CD14-positive monocyte (primary cell): Measurements from ENCODE around the gene WDR33. TPM values are rescaled to one million over a fixed set of nuclear protein-coding genes. Genes with fewer than 3 reads are reported as not detected.

Experiments used
- DNase-seq, 3 donors: peaks; one replicate each; pipeline ENCODE4 v3.0.0-alpha.2; 2011 to 2022
- H2AFZ ChIP-seq: 2 replicates; pipeline ENCODE4 v1.6.0; 2012; ENCODE audit warnings: mild to moderate bottlenecking, low read depth, low read length, inconsistent platforms; ENCODE audit not compliant: insufficient read depth, poor library complexity, severe bottlenecking
- H3K27ac ChIP-seq, 2 donors: 1 replicate in 1 of 2; 2 replicates in 1 of 2; pipeline ENCODE4 v1.5.1; 2012 to 2013; ENCODE audit warnings: low read length in 2 of 2, control low read depth in 1 of 2, inconsistent platforms in 1 of 2, low read depth in 1 of 2, mild to moderate bottlenecking in 1 of 2
- H3K27me3 ChIP-seq, 2 donors: one replicate each; pipeline versions ENCODE4 v1.6.0 to v1.6.1; 2011 to 2013; ENCODE audit warnings: low read length in 2 of 2; ENCODE audit not compliant: control insufficient read depth in 2 of 2, insufficient read depth in 2 of 2
- H3K36me3 ChIP-seq, 2 donors: replicated peaks in 1 of 2; 1 replicate in 1 of 2; 2 replicates in 1 of 2; pipeline versions ENCODE4 v1.5.1 to v1.6.1; 2012 to 2013; ENCODE audit warnings: low read length in 2 of 2, control low read depth in 1 of 2, inconsistent platforms in 1 of 2, mild to moderate bottlenecking in 1 of 2; ENCODE audit not compliant: insufficient read depth in 2 of 2, control insufficient read depth in 1 of 2
- H3K4me1 ChIP-seq, 2 donors: 1 replicate in 1 of 2; 2 replicates in 1 of 2; pipeline versions ENCODE4 v1.5.1 to v1.6.1; 2012 to 2013; ENCODE audit warnings: low read length in 2 of 2, control low read depth in 1 of 2, inconsistent platforms in 1 of 2, mild to moderate bottlenecking in 1 of 2, moderate library complexity in 1 of 2; ENCODE audit not compliant: insufficient read depth in 2 of 2, control insufficient read depth in 1 of 2
- H3K4me2 ChIP-seq: replicated peaks from 2 replicates; pipeline ENCODE3; 2012; ENCODE audit warnings: low read length, moderate library complexity, mild to moderate bottlenecking; ENCODE audit not compliant: poor library complexity, severe bottlenecking; ENCODE audit errors: extremely low read depth
- H3K4me3 ChIP-seq, 3 experiments: fragments of 200-600 bp in 1 of 3; sonication (generic) in 1 of 3; replicated peaks in 1 of 3; 1 replicate in 2 of 3; 2 replicates in 1 of 3; pipeline ENCODE4 v1.5.1; 2011 to 2013; ENCODE audit warnings: low read length in 3 of 3, mild to moderate bottlenecking in 3 of 3, control low read depth in 2 of 3, low read depth in 2 of 3, inconsistent platforms in 1 of 3, moderate library complexity in 1 of 3
- H3K79me2 ChIP-seq: 2 replicates; pipeline ENCODE4 v1.6.0; 2012; ENCODE audit warnings: mild to moderate bottlenecking, control low read depth, inconsistent platforms, low read length, moderate library complexity; ENCODE audit not compliant: insufficient read depth
- H3K9ac ChIP-seq: 2 replicates; pipeline ENCODE4 v1.6.0; 2017; ENCODE audit warnings: low read length, mild to moderate bottlenecking; ENCODE audit not compliant: insufficient read depth, poor library complexity, severe bottlenecking
- H3K9me3 ChIP-seq, 2 donors: replicated peaks in 1 of 2; 1 replicate in 1 of 2; 2 replicates in 1 of 2; pipeline versions ENCODE4 v1.5.1 to v1.6.1; 2012 to 2013; ENCODE audit warnings: low read length in 2 of 2, control low read depth in 1 of 2; ENCODE audit not compliant: control insufficient read depth in 1 of 2, insufficient read depth in 1 of 2
- H4K20me1 ChIP-seq: 2 replicates; pipeline ENCODE4 v1.6.0; 2012; ENCODE audit warnings: mild to moderate bottlenecking, low read length, control low read depth, moderate library complexity; ENCODE audit not compliant: insufficient read depth
- H3K27ac Mint-ChIP-seq, 7 donors: one replicate each; pipeline ENCODE4 v1.8.0; 2020; ENCODE audit warnings: mild to moderate bottlenecking in 7 of 7, mixed read lengths in 7 of 7, moderate library complexity in 6 of 7, inconsistent platforms in 2 of 7
- H3K27me3 Mint-ChIP-seq, 3 donors: one replicate each; pipeline ENCODE4 v1.8.0; 2021 to 2022; ENCODE audit warnings: low read depth in 3 of 3, mild to moderate bottlenecking in 3 of 3, mixed read lengths in 3 of 3, moderate library complexity in 3 of 3, inconsistent platforms in 1 of 3
- H3K36me3 Mint-ChIP-seq, 2 donors: one replicate each; pipeline ENCODE4 v1.8.0; 2020; ENCODE audit warnings: mixed read lengths in 2 of 2, inconsistent platforms in 1 of 2, mild to moderate bottlenecking in 1 of 2
- H3K4me1 Mint-ChIP-seq: one replicate; pipeline ENCODE4 v1.8.0; 2020; ENCODE audit warnings: mild to moderate bottlenecking, mixed read lengths
- H3K4me3 Mint-ChIP-seq, 2 donors: one replicate each; pipeline ENCODE4 v1.8.0; 2020; ENCODE audit warnings: mild to moderate bottlenecking in 2 of 2, mixed read lengths in 2 of 2, moderate library complexity in 1 of 2
- H3K9me3 Mint-ChIP-seq, 7 donors: one replicate each; pipeline ENCODE4 v1.8.0; 2020 to 2022; ENCODE audit warnings: mixed read lengths in 7 of 7, mild to moderate bottlenecking in 6 of 7, moderate library complexity in 6 of 7, inconsistent platforms in 2 of 7
- CTCF ChIP-seq: fragments of 200-600 bp; IDR thresholded peaks from one replicate; pipeline ENCODE4 v1.8.0; 2022; ENCODE audit warnings: antibody characterized with exemption, mild to moderate bottlenecking
- WGBS: methylation state at CpG from one replicate; pipeline ENCODE4 v1.1.5; 2013; ENCODE audit warnings: missing lambda C conversion rate; ENCODE audit not compliant: insufficient coverage; 5-methylcytosine and 5-hydroxymethylcytosine counted together
- intact Hi-C, 2 donors: fragments of 100-400 bp; cut with micrococcal nuclease; formaldehyde crosslinking; loops; one replicate each; pipeline versions ENCODE4 v1.15.0 to v1.15.1; 2023
- polyA plus RNA-seq, 3 donors: library from polyadenylated mRNA; depleted of rRNA in 1 of 3; unstranded in 2 of 3; stranded (reverse) in 1 of 3; fragments of 300-500 nt in 2 of 3; fragments of >200 nt in 1 of 3; fragmentation: Illumina TruSeq in 2 of 3; gene quantifications; 1 replicate in 2 of 3; 2 replicates in 1 of 3; pipeline ENCODE4 v1.2.3, GENCODE V29; 2012 to 2021

The WDR33 gene
- polyA plus RNA-seq, 3 donors = 12.5 to 19.6 (median 12.6) TPM

DNA sequence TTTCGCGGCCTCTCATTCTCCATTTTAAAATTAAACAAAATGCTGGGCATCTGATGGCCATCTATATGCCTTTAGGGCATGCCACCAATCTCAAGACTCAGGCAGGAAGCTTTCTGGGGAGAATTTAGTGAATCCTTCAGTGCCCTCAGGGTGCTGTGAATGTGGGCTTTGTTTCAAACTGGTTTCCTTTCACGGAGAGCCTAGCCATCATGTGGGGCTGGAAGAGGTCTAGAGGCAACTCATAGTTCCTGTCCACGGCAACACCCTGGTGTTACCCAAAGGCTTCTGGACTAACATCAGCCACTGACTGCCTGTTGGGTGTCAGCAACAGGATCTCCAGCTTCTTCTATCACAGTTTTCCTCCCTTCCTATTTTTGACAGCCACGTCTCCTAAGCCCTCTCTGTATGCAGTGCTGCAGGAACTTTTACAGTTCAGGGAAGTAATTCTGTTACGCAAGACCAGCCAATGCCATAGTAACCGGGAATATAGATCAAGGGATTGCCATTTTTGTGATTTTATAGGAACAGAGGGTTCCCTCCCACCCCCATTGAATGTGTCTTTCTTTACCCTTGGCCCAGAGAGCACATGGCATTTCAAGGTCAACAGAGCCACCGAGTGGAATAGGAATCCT is 7.9 kb upstream of the WDR33 start:
- H3K4me1 Mint-ChIP-seq = peaks cover 6% of the 10 kb centered on the region
- peaks cover 0 to 2% of the 10 kb centered on the region in 2 donors for H3K27me3 ChIP-seq
- H3K79me2 ChIP-seq = no peaks in the 10 kb centered on the region
- DNase-seq = no peak
- WGBS = 33% methylated on average over 1 of the region's 8 CpGs
- H3K36me3 ChIP-seq = no peaks in the 10 kb centered on the region
- intact Hi-C loops = no loop called here
- H3K27ac ChIP-seq = no peak overlapping the region
- H2AFZ ChIP-seq = no peak overlapping the region
- no peaks in the 10 kb centered on the region for H4K20me1 ChIP-seq
- peaks cover 2 to 3% (median 2%) of the 10 kb centered on the region in 3 donors for H3K27me3 Mint-ChIP-seq
- no peak for TF ChIP-seq CTCF
- peaks cover 24 to 30% of the 10 kb centered on the region in 2 donors for H3K9me3 ChIP-seq
- H3K4me3 ChIP-seq = no peak overlapping the region
- H3K27ac Mint-ChIP-seq = no peak overlapping the region
- H3K9me3 Mint-ChIP-seq = peaks cover 17 to 42% (median 34%) of the 10 kb centered on the region in 7 donors
- no peak overlapping the region for H3K9ac ChIP-seq
- no peak overlapping the region for H3K4me2 ChIP-seq
- H3K4me3 Mint-ChIP-seq = no peak overlapping the region
- H3K4me1 ChIP-seq = no peaks in the 10 kb centered on the region
- H3K36me3 Mint-ChIP-seq = no peaks in the 10 kb centered on the region

DNA sequence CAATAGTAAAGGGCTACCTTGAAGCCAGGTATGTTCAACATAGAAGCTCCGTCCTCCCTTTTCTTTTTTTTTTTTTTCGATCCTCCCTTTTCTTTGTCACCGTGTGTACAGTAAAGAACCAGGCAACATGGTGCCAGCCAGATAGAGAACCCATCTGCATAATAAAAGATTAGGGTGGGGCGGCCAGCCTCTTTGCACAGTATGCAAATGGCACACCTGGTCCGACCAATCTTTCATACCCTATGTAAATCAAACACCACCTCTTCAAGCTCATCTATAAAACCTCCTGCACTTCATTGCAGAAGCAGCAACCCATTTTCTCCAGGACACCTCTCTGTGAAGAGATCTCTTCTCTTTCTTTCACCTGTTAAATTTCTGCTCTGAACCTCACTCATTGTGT is 7.3 kb upstream of the WDR33 start:
- Mint-ChIP-seq H3K36me3 (no peaks in the 10 kb centered on the region), H3K4me3 (no peak overlapping the region), H3K4me1 (peaks cover 6% of the 10 kb centered on the region), H3K9me3 (peaks cover 17 to 42% (median 34%) of the 10 kb centered on the region in 7 donors), H3K27ac (no peak overlapping the region), H3K27me3 (peaks cover 2 to 3% (median 2%) of the 10 kb centered on the region in 3 donors)
- no peaks in the 10 kb centered on the region for H3K36me3 ChIP-seq
- no peaks in the 10 kb centered on the region for H3K79me2 ChIP-seq
- H3K9ac ChIP-seq = no peak overlapping the region
- H2AFZ ChIP-seq = no peak overlapping the region
- DNase-seq = no peak
- H3K9me3 ChIP-seq = peaks cover 24 to 30% of the 10 kb centered on the region in 2 donors
- no peak overlapping the region for H3K4me2 ChIP-seq
- H3K27ac ChIP-seq = no peak overlapping the region
- intact Hi-C loops = no loop called here
- H3K4me3 ChIP-seq = no peak overlapping the region
- H4K20me1 ChIP-seq = no peaks in the 10 kb centered on the region
- 100% methylated on average over 1 of the region's 5 CpGs for WGBS
- no peak for TF ChIP-seq CTCF
- H3K27me3 ChIP-seq = peaks cover 0 to 2% of the 10 kb centered on the region in 2 donors
- H3K4me1 ChIP-seq = no peaks in the 10 kb centered on the region
